Stomach smooth muscle (tissue), 2 donors: ENCODE results near the gene EIF6.

ENCODE experiments used
- H3K27ac ChIP-seq: one replicate; pipeline ENCODE4 v1.7.0; 2013; ENCODE audit warnings: mild to moderate bottlenecking, low read length, inconsistent platforms
- H3K27me3 ChIP-seq, 2 donors: one replicate each; pipeline ENCODE4 v1.7.0; 2013; ENCODE audit warnings: low read length in 2 of 2; ENCODE audit not compliant: insufficient read depth in 2 of 2, control insufficient read depth in 1 of 2
- H3K36me3 ChIP-seq, 2 donors: one replicate each; pipeline ENCODE4 v1.7.0; 2013; ENCODE audit warnings: low read length in 2 of 2; ENCODE audit not compliant: control insufficient read depth in 2 of 2, insufficient read depth in 2 of 2
- H3K4me1 ChIP-seq: one replicate; pipeline ENCODE4 v1.7.0; 2013; ENCODE audit warnings: low read length; ENCODE audit not compliant: control insufficient read depth, insufficient read depth
- H3K4me3 ChIP-seq, 2 donors: one replicate each; pipeline ENCODE4 v1.7.0; 2013; ENCODE audit warnings: low read length in 2 of 2
- H3K9ac ChIP-seq, 2 donors: one replicate each; pipeline ENCODE4 v1.7.0; 2013; ENCODE audit warnings: low read length in 2 of 2, mild to moderate bottlenecking in 1 of 2
- H3K9me3 ChIP-seq, 2 donors: one replicate each; pipeline ENCODE4 v1.7.0; 2013; ENCODE audit warnings: low read length in 2 of 2; ENCODE audit not compliant: control insufficient read depth in 2 of 2
- donor health status: healthy.
- donor health status: Pancreatic carcinoma.

EIF6 gene

DNA sequence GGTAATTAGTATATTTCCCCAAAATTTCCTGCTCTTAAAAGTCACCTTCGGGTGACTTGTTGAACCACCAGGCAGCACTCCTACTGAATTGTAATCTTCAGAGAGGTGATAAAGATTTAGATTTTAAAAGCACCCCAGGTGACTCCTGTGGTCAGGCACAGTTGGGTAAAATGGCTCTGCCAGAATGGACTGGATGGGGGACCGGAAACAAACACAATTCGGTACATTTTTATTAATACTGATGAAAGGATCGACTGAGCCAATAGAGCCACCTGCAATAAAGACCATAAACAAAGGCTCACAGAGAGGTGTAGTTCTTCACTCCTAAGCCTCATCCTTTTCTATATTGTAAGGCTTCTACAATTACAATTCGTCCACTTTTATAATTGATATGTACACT lies 27.2 kb upstream of the EIF6 start:
- Histone ChIP-seq H3K9ac (no peak overlapping the region), H3K27me3 (no peaks in the 10 kb centered on the region), H3K9me3 (no peaks in the 10 kb centered on the region), H3K4me1 (peaks cover 21% of the 10 kb centered on the region), H3K36me3 (peaks cover 3 to 6% of the 10 kb centered on the region in 2 donors), H3K4me3 (no peak overlapping the region), H3K27ac (no peak overlapping the region)

DNA sequence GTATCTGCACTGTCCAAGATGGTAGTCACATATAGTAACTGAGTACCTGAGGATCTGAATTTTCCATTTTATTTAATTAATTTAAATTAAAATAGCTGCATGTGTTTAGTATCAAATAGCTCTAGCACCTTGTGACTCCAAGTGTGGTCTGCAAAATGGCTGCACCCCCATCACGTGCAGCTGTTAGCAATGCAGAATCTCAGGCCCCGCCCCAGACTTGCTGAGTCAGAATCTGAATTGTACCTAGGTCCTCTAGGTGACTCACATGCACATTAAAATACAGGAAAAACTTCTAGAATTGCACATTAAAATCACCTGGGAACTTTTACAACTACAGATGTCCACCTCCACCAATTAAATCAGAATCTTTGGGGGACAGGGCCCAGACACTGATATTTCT lies 26.8 kb upstream of the EIF6 start:
- H3K27me3 ChIP-seq = no peaks in the 10 kb centered on the region
- H3K36me3 ChIP-seq = peaks cover 3 to 6% of the 10 kb centered on the region in 2 donors
- H3K4me3 ChIP-seq = no peak overlapping the region
- no peak overlapping the region for H3K9ac ChIP-seq
- H3K4me1 ChIP-seq = peaks cover 25% of the 10 kb centered on the region
- H3K9me3 ChIP-seq = no peaks in the 10 kb centered on the region
- no peak overlapping the region for H3K27ac ChIP-seq

DNA sequence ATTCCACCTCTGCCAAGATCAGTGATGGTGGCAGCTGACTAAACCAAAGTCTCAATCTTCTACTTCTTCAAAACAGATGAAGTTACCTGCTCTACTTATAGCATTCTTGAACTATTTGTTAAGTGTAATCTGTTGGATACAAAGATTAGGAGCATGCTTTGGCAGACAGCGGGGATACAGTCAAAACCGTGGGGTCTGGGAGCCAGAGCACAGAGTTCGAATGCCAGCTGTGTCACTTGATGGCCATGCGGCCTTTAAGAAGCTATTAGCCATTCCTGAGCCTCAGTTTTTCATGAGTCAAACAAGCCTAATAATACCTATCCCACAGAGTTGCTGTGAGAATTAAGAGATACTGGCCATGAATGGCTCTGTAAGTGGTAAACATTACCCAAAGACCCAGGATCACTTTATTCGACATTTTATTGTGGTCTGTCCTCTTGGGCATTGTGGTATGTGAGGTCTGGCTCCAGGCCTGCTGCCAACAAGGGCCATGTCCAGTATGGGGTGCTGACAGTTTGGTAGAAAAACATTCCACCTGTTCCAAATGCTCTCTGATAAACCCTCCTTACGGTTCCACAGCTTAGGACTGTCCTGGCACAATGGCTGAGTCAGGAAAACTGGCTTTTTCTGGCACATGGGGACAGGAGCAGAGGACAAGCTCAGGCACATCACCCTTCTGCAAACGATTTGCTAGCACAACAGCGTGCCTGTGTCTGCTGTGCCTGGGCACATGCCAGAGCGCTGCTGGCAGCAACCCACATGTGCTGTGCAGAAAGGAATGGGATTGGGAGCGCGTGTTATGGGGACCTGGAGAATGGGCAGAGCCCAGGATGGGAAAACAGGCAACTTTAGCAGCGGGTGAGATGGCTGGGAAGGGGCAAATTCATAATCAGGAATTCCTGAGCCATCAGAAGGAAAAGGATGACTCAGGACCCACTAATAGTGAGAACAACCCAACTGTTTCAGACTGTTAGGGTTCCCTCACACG lies 23.4 kb upstream of the EIF6 start:
- Histone ChIP-seq H3K9me3 (no peaks in the 10 kb centered on the region), H3K36me3 (peaks cover 3 to 14% of the 10 kb centered on the region in 2 donors), H3K27ac (peak overlapping the region; percentile 76), H3K27me3 (no peaks in the 10 kb centered on the region), H3K9ac (peak overlapping the region in 1 of 2 donors; percentile 36), H3K4me3 (peak overlapping the region in 1 of 2 donors; percentile 29), H3K4me1 (peaks cover 41% of the 10 kb centered on the region)

DNA sequence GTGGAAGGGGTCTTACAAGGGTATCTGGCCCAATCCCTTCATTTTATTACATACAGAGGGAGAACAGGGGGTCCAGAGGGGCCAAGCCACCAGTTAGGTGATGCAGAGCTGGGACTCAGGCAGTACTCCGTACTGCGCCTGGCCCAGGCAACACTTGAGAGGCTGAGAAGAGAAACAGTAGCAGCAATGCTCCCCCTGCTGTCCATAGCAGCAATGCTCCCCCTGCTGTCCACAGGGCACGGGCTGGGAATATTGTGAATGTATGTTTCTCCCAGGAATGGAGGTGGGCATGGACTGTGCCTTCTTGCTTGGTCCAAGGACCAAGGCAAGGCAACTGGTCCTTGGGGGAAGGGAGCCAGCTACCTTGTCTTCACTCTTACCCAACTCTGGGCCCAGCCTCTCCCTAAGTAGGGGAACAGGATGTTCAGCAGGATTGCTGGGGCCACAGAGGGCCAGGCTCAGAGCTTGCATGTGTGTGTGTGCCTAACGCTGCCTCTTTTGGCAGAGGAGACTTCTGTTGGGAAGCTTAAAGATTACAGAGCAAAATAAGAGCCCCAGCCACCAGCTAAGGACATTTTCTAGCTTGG lies 22.5 kb upstream of the EIF6 start:
- H3K27me3 ChIP-seq = no peaks in the 10 kb centered on the region
- H3K4me3 ChIP-seq = no peak overlapping the region
- peaks cover 45% of the 10 kb centered on the region for H3K4me1 ChIP-seq
- peaks cover 0 to 12% of the 10 kb centered on the region in 2 donors for H3K36me3 ChIP-seq
- peak overlapping the region in 1 of 2 donors; percentile 13 for H3K9ac ChIP-seq
- peak overlapping the region; percentile 76 for H3K27ac ChIP-seq
- H3K9me3 ChIP-seq = no peaks in the 10 kb centered on the region

DNA sequence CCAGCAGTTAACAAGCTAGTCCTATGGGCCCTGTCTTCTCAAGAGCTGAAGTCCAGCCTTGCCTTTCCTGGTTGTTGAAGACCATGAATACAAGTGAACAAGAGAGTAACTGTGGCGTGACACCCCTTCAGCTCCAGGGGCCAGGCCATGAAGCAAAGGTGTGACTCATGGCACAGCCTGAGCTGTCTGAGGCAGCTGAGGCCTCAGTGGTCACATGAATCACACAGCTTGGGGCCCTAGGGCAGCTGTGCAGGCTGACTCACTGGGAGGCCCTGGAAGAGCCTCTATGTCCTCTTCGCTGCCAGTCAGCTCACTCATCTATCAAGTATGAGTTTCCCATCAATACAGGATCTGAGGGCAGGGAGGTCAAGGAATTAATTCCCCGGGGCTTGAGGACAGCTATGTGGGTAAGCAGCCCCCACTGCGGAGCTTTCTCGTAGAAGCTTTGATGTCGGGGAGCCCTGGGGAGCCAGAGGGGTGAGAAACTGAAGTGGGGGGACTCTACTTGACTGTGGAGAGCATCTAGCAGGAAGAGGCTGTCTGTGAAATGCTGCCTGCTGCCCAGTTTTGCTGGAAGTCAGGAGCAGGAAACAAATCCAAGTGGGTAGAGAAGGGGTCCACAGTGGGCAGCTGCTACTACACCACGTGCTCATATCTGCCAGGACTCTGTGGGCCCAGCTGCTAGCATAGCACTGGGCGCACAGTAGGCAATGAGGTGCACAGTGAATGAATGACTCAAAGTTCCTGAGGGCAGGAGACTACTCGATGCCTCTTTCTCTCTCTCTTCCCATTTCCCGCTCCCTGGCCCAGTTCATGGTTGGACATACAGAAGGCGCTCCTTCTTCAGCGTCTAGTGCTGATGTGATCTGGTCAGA lies 21.3 kb upstream of the EIF6 start:
- Histone ChIP-seq H3K4me1 (peaks cover 45% of the 10 kb centered on the region), H3K9me3 (no peaks in the 10 kb centered on the region), H3K9ac (no peak overlapping the region), H3K27ac (peak overlapping the region; percentile 76), H3K27me3 (no peaks in the 10 kb centered on the region), H3K36me3 (peaks cover 0 to 12% of the 10 kb centered on the region in 2 donors), H3K4me3 (no peak overlapping the region)

DNA sequence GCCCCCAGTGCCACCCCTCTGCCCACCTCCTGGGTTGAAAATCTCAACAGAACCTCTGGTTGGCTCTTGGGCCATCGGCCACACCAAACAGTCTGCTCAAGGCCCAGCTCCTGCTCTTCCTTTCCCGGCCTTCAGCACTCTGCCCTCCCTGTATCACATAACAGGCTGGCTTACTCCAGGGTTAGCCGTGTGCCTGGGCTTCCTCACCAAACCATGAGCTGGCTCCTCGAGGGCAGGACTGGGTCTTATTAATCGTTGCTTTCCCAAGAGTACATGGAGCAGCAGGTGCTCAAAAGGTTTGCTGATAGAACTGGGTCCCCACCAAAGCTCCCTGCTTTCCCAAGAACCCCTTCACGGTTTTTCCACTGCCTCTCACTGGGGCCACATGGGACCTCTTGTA lies 20.4 kb upstream of the EIF6 start:
- no peaks in the 10 kb centered on the region for H3K27me3 ChIP-seq
- no peak overlapping the region for H3K9ac ChIP-seq
- peaks cover 0 to 12% of the 10 kb centered on the region in 2 donors for H3K36me3 ChIP-seq
- no peaks in the 10 kb centered on the region for H3K9me3 ChIP-seq
- H3K27ac ChIP-seq = no peak overlapping the region
- peaks cover 45% of the 10 kb centered on the region for H3K4me1 ChIP-seq
- no peak overlapping the region for H3K4me3 ChIP-seq

DNA sequence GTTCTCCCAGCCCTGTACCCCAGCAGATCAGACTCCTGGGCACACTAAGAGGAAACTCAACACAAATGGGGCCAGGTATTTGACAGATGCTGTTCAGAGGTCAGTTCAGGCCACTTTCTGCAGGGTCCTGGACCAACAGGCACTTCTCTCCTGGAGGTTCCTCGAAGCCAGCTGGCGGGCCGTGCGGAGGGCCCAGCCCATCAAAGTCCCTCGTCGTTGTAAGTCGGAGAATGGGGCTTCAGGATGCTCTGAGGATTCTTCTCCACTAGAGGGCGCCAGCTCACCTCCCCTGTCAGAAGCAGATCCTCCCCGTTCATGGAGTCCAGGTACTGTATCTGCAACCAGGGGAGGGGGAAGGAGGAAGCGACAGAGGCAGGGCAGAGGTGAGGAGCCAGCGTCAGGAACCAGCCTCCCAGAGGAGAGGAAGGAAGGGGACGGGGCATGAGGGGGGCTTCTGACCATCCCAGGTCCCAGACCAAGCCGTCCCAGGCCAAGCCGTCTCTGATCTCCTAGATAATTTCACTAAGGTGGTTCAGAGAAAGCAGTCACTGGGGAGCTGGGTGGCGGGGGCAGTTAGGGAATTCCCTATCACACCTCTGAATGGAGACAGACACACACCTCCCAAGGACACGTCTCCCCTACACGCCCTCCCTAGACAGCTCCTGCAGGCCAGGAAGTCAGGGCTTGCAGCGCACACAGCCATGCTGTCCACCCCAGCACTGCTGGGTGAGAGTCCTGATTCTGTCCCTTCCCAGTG lies 19.3 kb upstream of the EIF6 start:
- Histone ChIP-seq H3K27ac (no peak overlapping the region), H3K9me3 (no peaks in the 10 kb centered on the region), H3K36me3 (peaks cover 0 to 11% of the 10 kb centered on the region in 2 donors), H3K27me3 (no peaks in the 10 kb centered on the region), H3K4me3 (no peak overlapping the region), H3K4me1 (peaks cover 45% of the 10 kb centered on the region), H3K9ac (peak overlapping the region in 1 of 2 donors; percentile 6)

DNA sequence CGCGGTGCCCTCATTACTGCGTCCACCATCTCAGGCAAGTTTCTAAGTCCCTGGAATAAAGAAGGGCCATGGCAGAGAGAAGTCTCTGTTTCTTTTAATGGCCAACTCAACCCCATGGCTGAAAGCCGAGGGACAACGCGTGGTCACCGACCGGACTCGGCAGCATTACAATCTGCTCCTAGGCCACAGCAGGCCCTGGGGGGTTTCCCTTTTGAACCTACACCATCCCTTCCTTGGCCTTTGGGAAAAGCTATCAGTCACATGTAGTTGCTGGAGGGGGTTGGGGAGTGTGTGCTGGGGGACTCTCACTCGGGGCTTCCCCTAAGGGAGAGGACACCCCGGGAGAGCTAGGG lies 18.8 kb upstream of the EIF6 start:
- H3K27me3 ChIP-seq = no peaks in the 10 kb centered on the region
- H3K36me3 ChIP-seq = peaks cover 0 to 10% of the 10 kb centered on the region in 2 donors
- no peak overlapping the region for H3K27ac ChIP-seq
- H3K9ac ChIP-seq = peak overlapping the region in 1 of 2 donors; percentile 6
- H3K9me3 ChIP-seq = no peaks in the 10 kb centered on the region
- H3K4me1 ChIP-seq = peaks cover 40% of the 10 kb centered on the region
- H3K4me3 ChIP-seq = no peak overlapping the region

DNA sequence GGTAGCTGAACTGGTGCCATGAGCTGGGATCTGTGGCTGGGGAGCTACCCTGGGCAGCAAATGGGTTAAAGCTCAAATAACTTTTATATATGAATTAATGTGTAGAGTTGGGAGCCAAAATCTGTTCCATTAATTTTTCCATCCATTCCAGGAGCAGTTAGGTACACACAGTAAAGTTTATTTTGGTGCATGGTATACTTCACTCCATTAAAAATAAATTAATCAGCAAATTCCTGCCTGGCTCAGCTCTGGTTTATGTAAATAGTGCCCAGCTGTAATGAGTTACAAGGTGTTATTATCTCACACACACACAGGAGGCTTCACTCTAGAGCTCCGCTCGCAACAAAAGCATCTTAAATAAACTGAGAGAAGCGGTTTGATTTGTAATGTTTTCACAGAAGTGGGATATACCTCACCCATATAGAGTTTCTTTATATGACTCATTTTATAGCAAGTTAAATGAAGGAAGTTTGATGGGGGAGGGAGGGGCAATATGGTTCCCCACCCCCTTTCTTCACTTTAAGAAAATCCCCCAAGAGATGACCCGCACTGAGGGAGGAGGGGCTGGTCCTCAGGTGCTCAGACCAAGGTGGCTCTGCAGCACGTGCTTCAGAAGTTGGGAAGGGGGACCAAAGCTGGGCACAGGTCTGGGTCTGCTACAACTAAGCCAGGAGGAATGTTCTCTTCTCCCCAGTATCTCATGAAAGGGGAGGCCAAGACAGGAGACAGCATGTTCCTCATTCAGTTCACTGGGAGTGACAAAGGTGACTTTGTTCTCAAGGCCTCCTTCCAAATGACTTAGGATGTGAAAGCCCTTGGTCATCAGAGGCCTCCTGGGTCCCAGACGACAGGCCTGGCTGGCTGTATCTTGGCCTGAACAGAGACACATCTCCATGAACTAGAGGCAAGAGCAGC lies 18.1 kb upstream of the EIF6 start:
- Histone ChIP-seq H3K36me3 (peaks cover 0 to 10% of the 10 kb centered on the region in 2 donors), H3K9ac (no peak overlapping the region), H3K27ac (no peak overlapping the region), H3K4me3 (no peak overlapping the region), H3K4me1 (peaks cover 33% of the 10 kb centered on the region), H3K9me3 (no peaks in the 10 kb centered on the region), H3K27me3 (no peaks in the 10 kb centered on the region)
